NCI-H128 (cell line): ENCODE measurements around the gene PCDHGB5.
A peak's percentile ranks its signal among the peaks of the same experiment; 100 is the strongest.
"Not testable (repeated sequence)": the region's sequence is repeated elsewhere in the genome, so short reads cannot be mapped to it uniquely, and the experiment has no call there.

Source experiments
- DNase-seq: peaks from one replicate; lab custom pipeline; 2025; ENCODE audit not compliant: unreplicated experiment; lab: John Stamatoyannopoulos, UW

PCDHGB5 gene

DNA sequence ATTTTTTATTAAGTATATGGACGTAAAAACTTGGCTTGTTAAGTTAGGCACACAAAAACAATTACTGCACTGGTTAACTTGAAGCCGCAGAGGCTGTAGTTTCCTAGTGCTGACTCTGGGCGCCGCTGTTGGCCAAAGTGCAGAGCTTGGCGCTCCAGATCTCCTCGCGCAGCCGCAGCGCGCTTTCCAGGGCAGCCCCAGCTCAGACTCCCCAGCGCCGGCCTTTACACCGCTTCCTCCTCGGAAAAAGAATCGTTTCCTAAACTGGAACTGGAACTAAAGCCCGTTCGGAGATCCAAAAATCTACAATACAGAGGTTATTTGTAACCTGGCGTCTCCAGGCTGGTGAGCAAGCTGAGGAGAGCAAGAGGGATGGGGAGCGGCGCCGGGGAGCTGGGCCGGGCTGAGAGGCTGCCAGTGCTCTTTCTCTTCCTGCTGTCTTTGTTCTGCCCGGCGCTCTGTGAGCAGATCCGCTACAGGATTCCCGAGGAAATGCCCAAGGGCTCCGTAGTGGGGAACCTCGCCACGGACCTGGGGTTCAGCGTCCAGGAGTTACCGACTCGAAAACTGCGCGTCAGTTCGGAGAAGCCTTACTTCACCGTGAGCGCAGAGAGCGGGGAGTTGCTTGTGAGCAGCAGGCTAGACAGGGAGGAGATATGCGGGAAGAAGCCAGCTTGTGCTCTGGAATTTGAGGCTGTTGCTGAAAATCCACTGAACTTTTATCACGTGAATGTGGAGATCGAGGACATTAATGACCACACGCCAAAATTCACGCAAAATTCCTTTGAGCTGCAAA lies at the start of gene PCDHGB5:
PCDHGB5 (plus strand) TSS at position 192 of the 796 bp plus-strand sequence; CDS start at position 373, 181 bp downstream.
- DNase-seq, result not testable (repeated sequence)

DNA sequence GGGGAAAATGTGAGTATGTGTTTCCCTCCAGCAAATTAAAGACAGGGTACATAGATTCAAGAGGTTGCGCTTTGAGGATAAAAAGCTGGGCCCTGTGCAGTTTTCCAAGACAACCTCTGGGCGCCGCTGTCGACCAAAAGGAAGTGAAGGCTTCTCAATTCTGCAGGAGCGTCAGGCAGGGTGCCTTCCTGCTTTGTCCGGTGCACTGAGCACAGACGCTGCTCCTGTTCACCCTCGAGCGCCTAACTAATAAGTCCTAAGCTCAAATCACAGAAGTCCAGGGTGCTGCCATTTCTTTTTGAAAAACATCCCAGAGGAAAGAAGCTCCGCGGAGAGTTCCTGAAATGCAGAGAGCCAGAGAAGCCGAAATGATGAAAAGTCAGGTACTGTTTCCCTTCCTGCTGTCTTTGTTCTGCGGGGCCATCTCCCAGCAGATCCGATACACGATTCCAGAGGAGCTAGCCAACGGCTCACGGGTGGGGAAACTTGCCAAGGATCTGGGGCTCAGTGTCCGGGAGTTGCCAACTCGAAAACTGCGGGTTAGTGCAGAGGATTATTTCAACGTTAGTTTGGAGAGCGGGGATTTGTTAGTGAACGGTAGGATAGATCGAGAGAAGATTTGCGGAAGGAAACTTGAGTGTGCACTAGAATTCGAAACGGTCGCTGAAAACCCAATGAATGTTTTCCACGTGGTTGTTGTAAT lies 47.7 kb upstream of the PCDHGB5 start, which contains the start of gene PCDHGB1:
PCDHGB1 (plus strand) TSS at position 183 of the 703 bp plus-strand sequence; CDS start at position 345, 162 bp downstream.
- no peak for DNase-seq

DNA sequence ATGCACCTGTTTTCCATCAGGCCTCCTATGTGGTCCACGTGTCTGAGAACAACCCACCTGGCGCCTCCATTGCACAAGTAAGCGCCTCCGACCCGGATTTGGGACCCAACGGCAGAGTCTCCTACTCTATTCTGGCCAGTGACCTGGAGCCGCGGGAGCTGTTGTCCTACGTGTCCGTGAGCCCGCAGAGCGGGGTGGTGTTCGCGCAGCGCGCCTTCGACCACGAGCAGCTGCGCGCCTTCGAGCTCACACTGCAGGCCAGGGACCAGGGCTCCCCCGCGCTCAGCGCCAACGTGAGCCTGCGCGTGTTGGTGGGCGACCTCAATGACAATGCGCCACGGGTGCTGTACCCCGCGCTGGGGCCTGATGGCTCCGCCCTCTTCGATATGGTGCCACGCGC lies 46.2 kb upstream of the PCDHGB5 start:
- no peak for DNase-seq

DNA sequence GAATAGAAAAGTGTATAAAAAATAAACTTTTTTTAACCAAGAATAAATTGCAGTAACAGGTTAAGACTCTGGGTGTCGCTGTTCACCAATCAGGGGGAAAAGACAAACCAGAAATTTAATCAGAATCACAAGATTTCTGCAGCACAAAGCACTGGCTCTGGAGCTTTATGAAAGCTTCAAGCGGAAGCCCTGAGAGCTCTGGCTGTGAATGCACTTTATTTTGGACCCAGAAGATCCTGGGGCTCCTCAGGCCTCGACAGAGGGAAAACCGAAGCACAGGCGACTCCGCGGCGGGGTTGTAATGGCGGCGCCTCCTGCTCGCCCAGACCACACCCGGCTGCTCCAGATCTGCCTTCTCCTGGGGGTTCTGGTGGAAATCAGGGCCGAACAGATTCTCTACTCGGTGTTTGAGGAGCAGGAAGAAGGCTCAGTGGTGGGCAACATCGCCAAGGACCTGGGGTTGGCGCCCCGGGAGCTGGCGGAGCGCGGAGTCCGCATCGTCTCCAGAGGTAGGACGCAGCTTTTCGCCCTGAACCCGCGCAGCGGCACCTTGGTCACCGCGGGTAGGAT lies 42.8 kb upstream of the PCDHGB5 start, which contains the start of gene PCDHGA4:
PCDHGA4 (plus strand) TSS at position 122 of the 570 bp plus-strand sequence; CDS start at position 209, 87 bp downstream.
- no peak for DNase-seq

DNA sequence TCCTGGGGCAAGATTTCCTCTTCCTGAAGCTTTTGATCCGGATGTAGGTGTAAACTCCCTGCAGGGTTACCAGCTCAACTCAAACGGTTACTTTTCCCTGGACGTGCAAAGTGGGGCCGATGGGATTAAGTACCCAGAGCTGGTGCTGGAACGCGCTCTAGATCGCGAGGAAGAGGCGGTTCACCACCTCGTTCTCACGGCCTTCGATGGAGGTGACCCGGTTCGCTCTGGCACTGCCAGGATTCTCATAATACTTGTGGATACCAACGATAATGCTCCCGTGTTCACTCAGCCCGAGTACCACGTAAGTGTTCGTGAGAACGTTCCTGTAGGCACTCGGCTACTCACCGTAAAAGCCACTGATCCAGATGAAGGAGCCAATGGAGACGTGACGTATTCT lies 42.1 kb upstream of the PCDHGB5 start:
- DNase-seq, result no peak

DNA sequence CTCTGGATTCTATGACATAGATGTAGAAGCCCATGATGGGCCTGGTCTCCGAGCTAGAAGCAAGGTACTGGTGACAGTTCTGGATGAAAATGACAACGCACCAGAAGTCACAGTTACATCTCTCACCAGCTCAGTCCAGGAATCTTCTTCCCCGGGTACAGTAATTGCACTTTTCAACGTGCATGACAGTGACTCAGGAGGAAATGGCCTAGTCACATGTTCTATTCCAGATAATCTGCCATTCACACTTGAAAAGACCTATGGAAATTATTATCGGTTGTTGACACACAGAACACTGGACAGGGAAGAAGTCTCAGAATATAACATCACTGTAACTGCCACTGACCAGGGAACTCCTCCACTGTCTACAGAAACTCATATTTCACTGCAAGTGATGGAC lies 41.6 kb upstream of the PCDHGB5 start:
- DNase-seq, result no peak

DNA sequence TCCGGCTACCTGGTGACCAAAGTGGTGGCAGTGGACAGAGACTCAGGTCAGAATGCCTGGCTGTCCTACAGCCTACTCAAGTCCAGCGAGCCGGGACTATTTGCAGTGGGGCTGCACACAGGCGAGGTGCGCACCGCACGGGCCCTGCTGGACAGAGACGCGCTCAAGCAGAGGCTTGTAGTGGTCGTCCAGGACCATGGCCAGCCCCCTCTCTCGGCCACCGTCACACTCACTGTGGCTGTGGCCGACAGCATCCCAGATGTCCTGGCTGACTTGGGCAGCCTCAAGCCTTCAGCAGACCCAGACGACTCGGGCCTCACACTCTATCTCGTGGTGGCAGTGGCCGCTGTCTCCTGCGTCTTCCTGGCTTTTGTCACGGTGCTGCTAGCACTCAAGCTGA lies 40.8 kb upstream of the PCDHGB5 start:
- no peak for DNase-seq

DNA sequence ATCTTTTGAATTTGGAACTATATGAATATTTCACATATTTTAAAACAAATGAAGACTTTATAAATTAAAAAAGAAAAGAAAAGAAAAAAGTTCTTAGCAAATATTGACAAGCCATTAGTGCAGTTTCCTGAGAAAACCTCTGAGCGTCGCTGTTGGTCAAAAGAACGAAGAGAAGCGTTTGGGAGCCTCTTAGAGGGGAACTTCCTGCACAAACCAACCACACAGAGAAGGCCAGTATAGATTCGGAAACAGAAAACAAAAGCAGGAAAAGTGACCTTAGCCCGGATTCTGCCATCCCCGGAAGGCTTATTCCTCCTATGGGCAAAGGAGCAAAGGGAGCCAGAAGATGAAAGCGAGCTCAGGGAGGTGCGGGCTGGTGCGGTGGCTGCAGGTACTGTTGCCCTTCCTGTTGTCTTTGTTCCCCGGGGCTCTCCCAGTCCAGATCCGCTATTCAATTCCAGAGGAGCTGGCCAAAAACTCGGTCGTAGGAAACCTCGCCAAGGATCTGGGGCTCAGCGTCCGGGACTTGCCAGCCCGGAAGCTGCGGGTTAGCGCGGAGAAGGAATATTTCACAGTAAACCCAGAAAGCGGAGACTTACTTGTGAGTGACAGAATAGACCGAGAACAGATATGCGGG lies 37.8 kb upstream of the PCDHGB5 start, which contains the start of gene PCDHGB2:
PCDHGB2 (plus strand) TSS at position 205 of the 637 bp plus-strand sequence; CDS start at position 347, 142 bp downstream.
- peak; percentile 17 for DNase-seq

DNA sequence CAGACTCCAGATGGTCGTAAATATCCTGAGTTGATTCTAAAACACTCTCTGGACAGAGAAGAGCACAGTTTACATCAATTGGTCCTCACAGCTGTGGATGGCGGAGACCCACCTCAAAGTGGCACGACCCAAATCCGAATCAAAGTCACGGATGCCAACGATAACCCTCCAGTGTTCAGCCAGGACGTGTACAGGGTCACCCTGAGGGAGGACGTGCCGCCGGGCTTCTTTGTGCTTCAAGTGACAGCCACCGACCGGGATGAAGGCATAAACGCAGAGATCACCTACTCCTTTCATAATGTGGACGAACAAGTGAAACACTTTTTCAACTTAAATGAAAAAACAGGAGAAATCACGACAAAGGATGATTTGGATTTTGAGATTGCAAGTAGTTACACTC lies 37.1 kb upstream of the PCDHGB5 start:
- no peak for DNase-seq

DNA sequence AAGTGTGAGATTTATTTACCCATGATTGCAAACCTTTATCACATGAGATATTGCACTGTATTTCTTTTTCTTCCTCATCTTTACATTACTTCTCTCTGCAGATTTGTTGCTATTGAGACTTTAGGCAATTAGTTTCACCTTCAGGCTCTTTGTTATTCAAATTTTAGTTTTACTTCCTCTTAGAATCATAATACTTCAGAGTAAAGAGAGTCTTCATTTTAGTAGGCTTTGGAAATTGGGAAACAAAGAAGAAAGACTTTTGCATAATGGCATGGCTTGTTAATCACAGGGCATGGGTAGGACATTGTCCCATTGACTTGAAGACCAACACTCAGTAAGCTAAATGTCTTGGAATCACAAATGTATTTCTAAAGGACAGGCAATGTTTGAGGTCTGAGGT lies 35.0 kb upstream of the PCDHGB5 start:
- no peak for DNase-seq

DNA sequence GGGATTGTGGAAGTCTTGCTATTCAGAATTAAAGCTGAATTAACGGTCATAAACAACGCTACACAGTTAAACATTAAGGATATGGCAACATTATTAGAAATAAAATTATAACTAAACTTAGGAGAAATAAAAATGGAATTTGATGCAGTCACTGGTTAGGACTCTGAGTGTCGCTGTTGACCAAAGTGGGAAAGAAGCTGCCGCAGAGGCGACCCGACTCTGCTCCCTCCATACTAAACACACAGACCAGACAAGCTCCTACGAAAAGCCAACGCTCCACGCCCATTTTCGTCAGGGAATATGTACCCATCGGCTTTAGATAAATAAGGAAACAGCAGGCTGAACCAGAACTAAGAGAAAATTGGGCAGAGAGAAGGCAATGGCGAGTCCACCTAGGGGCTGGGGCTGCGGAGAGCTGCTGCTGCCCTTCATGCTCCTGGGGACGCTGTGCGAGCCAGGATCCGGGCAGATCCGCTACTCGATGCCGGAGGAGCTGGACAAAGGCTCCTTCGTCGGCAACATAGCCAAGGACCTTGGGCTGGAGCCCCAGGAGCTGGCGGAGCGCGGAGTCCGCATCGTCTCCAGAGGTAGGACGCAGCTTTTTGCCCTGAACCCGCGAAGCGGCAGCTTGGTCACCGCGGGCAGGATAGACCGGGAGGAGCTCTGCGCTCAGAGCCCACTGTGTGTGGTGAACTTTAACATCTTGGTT lies 33.6 kb upstream of the PCDHGB5 start, which contains the start of gene PCDHGA5:
PCDHGA5 (plus strand) TSS at position 211 of the 709 bp plus-strand sequence; CDS start at position 380, 169 bp downstream.
- no peak for DNase-seq

DNA sequence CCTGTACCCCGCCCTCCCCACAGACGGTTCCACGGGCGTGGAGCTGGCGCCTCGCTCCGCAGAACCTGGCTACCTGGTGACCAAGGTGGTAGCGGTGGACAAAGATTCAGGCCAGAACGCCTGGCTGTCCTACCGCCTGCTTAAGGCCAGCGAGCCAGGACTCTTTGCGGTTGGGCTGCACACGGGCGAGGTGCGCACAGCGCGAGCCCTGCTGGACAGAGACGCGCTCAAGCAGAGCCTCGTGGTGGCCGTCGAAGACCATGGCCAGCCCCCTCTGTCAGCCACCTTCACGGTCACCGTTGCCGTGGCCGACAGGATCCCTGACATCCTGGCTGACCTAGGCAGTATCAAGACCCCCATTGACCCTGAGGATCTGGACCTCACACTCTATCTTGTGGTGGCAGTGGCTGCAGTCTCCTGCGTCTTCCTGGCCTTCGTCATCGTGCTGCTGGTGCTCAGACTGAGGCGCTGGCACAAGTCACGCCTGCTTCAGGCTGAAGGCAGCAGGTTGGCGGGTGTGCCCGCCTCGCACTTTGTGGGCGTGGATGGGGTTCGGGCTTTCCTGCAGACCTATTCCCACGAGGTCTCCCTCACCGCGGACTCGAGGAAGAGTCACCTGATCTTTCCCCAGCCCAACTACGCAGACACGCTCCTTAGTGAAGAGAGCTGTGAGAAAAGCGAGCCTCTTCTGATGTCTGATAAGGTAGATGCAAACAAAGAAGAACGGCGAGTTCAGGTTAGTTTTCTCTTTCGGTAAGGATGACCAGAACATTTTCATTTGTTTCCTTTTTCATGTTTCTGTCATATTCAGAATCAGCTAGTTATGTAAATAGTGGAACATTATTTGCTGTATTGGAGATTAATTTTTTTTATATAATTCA lies 31.5 kb upstream of the PCDHGB5 start:
- DNase-seq, result no peak

DNA sequence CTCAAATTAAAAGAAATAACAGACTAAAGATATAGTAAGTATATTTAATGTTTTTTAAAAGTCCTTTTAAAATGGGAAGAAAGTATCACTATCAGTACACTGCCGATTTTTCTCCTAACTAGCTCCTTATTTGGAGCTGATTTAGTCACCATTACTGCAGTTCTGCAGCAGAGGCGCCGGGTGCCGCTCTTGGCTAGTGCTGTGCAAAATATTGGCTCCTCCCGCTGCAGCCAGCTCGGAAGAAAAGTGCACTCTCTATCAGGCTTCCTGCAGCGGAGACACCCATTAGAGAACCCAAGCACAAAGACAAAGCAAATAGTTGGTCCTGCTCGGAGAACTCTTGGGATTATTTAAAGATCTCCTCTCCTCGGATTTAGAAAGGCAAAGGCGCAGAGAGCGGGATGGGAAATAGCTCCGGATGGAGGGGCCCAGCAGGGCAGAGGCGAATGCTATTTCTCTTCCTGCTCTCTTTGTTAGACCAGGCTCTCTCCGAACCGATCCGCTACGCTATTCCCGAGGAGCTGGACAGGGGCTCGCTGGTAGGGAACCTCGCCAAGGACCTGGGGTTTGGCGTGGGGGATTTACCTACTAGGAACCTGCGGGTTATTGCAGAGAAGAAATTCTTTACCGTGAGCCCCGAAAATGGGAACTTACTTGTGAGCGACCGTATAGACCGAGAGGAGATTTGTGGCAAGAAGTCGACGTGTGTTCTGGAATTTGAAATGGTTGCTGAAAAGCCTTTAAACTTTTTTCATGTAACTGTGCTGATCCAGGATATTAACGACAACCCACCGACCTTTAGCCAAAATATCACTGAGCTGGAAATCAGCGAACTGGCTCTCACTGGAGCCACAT lies 27.5 kb upstream of the PCDHGB5 start, which contains the start of gene PCDHGB3:
PCDHGB3 (plus strand) TSS at position 249 of the 855 bp plus-strand sequence; CDS start at position 402, 153 bp downstream.
- no peak for DNase-seq

DNA sequence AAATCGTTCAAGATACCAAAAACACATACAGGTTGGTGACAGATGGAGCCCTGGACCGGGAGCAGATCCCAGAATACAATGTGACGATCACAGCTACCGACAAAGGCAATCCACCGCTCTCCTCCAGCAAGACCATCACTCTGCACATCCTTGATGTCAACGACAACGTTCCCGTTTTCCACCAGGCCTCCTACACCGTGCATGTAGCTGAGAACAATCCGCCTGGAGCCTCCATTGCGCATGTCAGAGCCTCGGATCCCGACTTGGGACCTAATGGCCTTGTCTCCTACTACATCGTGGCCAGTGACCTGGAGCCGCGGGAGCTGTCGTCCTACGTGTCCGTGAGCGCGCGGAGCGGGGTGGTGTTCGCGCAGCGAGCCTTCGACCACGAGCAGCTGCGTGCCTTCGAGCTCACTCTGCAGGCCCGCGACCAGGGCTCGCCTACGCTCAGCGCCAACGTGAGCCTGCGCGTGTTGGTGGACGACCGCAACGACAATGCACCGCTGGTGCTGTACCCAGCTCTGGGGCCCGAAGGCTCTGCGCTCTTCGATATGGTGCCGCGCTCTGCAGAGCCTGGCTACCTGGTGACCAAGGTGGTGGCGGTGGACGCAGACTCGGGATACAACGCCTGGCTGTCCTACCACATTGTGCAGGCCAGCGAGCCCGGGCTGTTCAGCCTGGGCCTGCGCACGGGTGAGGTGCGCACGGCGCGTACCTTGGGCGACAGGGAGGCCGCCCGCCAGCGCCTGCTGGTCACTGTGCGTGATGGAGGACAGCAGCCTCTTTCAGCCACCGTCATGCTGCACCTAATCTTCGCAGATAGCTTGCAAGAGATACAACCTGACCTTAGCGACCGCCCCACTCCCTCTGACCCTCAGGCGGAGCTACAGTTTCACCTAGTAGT lies 25.9 kb upstream of the PCDHGB5 start:
- no peak for DNase-seq

DNA sequence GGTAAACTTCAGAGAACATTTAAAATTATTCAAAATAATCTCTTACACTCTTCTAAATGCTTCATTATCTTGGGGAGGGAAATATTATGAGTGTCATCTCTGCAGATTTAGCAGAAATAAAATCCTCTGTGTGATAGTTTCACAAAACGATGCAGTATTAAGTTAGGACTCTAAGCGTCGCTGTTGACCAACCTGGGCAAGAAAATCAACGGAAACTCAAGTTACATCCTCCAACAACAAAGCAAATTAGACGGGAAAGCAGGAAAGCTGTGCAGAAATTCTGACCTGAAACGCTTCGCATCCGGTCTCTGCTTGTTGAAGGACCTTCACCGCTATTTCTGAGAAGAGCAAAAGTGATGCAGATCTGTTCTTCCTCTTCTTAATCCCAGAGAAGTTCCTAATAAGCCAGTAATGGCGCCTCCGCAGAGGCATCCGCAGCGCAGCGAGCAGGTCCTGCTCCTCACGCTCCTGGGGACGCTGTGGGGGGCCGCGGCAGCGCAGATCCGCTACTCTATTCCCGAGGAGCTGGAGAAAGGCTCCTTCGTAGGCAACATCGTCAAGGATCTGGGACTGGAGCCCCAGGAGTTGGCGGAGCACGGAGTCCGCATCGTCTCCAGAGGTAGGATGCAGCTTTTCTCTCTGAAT lies 24.0 kb upstream of the PCDHGB5 start, which contains the start of gene PCDHGA6:
PCDHGA6 (plus strand) TSS at position 219 of the 645 bp plus-strand sequence; CDS start at position 412, 193 bp downstream.
- DNase-seq, result no peak

DNA sequence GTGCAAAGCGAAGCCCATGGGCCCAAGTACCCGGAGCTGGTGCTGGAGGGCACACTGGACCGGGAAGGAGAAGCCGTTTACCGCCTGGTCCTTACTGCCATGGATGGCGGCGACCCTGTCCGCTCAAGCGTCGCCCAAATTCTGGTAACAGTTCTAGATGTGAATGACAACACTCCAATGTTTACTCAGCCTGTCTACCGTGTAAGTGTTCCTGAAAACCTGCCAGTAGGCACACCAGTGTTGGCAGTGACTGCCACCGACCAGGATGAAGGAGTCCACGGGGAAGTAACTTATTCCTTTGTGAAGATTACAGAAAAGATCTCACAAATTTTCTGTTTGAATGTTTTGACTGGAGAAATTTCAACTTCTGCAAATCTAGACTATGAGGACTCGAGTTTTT lies 23.1 kb upstream of the PCDHGB5 start:
- no peak for DNase-seq
